Stimulated activated CD4-positive, alpha-beta T cell treated with anti-CD3 and anti-CD28 coated beads, Interleukin-15, amount 100 ng/mL, for 24 hours (primary cell): Measurements from ENCODE around the gene VAV2.
A peak's percentile ranks its signal among the peaks of the same experiment; 100 is the strongest.

ENCODE experiments used
- DNase-seq: peaks from one replicate; pipeline ENCODE4 v3.0.0-alpha.2; 2020

Gene VAV2

GRCh38 chr9:133792721-133793470, 199.2 kb downstream of the VAV2 start:
- DNase-seq, result peak; percentile 57

- no peak for DNase-seq
Measured at GRCh38 chr9:133791735-133792649, 200.1 kb downstream of the VAV2 start.

- DNase-seq, result no peak
Measured at GRCh38 chr9:133791069-133791468, 201.1 kb downstream of the VAV2 start.

GRCh38 chr9:133789778-133790177, 202.3 kb downstream of the VAV2 start:
- no peak for DNase-seq

- DNase-seq, result no peak
Measured at GRCh38 chr9:133788819-133789717, 203.1 kb downstream of the VAV2 start.

- no peak for DNase-seq
Measured at GRCh38 chr9:133788045-133788818, 203.9 kb downstream of the VAV2 start.

- peak; percentile 23 for DNase-seq
Measured at GRCh38 chr9:133787754-133788025, 204.4 kb downstream of the VAV2 start.

- DNase-seq, result no peak
Measured at GRCh38 chr9:133786907-133787753, 205.0 kb downstream of the VAV2 start.

- DNase-seq, result no peak
Measured at GRCh38 chr9:133786371-133786753, 205.8 kb downstream of the VAV2 start.

- DNase-seq, result no peak
Measured at GRCh38 chr9:133785753-133786370, 206.3 kb downstream of the VAV2 start.

GRCh38 chr9:133784731-133785561, 207.2 kb downstream of the VAV2 start:
- DNase-seq, result no peak

GRCh38 chr9:133783331-133783731, 208.8 kb downstream of the VAV2 start:
- DNase-seq, result no peak

- peak; percentile 80 for DNase-seq
Measured at GRCh38 chr9:133782157-133783130, 209.7 kb downstream of the VAV2 start.

GRCh38 chr9:133781828-133782135, 210.3 kb downstream of the VAV2 start:
- DNase-seq, result peak; percentile 11

- no peak for DNase-seq
Measured at GRCh38 chr9:133780962-133781827, 210.9 kb downstream of the VAV2 start.

GRCh38 chr9:133780404-133780945, 211.6 kb downstream of the VAV2 start:
- DNase-seq, result no peak
